ENCODE data around the gene LPP.
"Not testable (repeated sequence)": the region's sequence is repeated elsewhere in the genome, so short reads cannot be mapped to it uniquely, and the experiment has no call there.

The LPP gene

GRCh38 chr3:188701485-188701969, 547.6 kb downstream of the LPP start:
- DNase-seq (ENCODE audit: low read depth, low spot score), result peak; percentile 30

- DNase-seq (ENCODE audit: low read depth, low spot score), result not testable (repeated sequence)
Observed at GRCh38 chr3:188702028-188702427, 548.1 kb downstream of the LPP start.

- DNase-seq (ENCODE audit: low read depth, low spot score), result no peak
Observed at GRCh38 chr3:188706176-188706575, 552.2 kb downstream of the LPP start.

GRCh38 chr3:188706599-188706998, 552.6 kb downstream of the LPP start:
- no peak for DNase-seq (ENCODE audit: low read depth, low spot score)

GRCh38 chr3:188707381-188708288, 553.7 kb downstream of the LPP start:
- DNase-seq (ENCODE audit: low read depth, low spot score), result no peak

GRCh38 chr3:188711881-188712247, 557.9 kb downstream of the LPP start:
- DNase-seq (ENCODE audit: low read depth, low spot score), result no peak

- DNase-seq (ENCODE audit: low read depth, low spot score), result no peak
Observed at GRCh38 chr3:188712248-188712924, 558.4 kb downstream of the LPP start.

- DNase-seq (ENCODE audit: low read depth, low spot score), result no peak
Observed at GRCh38 chr3:188712991-188713390, 559.0 kb downstream of the LPP start.

GRCh38 chr3:188719545-188719944, 565.6 kb downstream of the LPP start:
- no peak for DNase-seq (ENCODE audit: low read depth, low spot score)

GRCh38 chr3:188720215-188720614, 566.3 kb downstream of the LPP start:
- DNase-seq (ENCODE audit: low read depth, low spot score), result no peak

- DNase-seq (ENCODE audit: low read depth, low spot score), result no peak
Observed at GRCh38 chr3:188720636-188721035, 566.7 kb downstream of the LPP start.

- no peak for DNase-seq (ENCODE audit: low read depth, low spot score)
Observed at GRCh38 chr3:188721312-188721711, 567.4 kb downstream of the LPP start.

- no peak for DNase-seq (ENCODE audit: low read depth, low spot score)
Observed at GRCh38 chr3:188721990-188722389, 568.0 kb downstream of the LPP start.

GRCh38 chr3:188722963-188723362, 569.0 kb downstream of the LPP start:
- DNase-seq (ENCODE audit: low read depth, low spot score), result no peak

- DNase-seq (ENCODE audit: low read depth, low spot score), result no peak
Observed at GRCh38 chr3:188727052-188727451, 573.1 kb downstream of the LPP start.

- DNase-seq (ENCODE audit: low read depth, low spot score), result no peak
Observed at GRCh38 chr3:188728371-188728896, 574.5 kb downstream of the LPP start.

- DNase-seq (ENCODE audit: low read depth, low spot score), result no peak
Observed at GRCh38 chr3:188729422-188729821, 575.5 kb downstream of the LPP start.

- no peak for DNase-seq (ENCODE audit: low read depth, low spot score)
Observed at GRCh38 chr3:188734395-188734794, 580.4 kb downstream of the LPP start.

- no peak for DNase-seq (ENCODE audit: low read depth, low spot score)
Observed at GRCh38 chr3:188739511-188739910, 585.6 kb downstream of the LPP start.

- no peak for DNase-seq (ENCODE audit: low read depth, low spot score)
Observed at GRCh38 chr3:188740010-188740409, 586.1 kb downstream of the LPP start.

- no peak for DNase-seq (ENCODE audit: low read depth, low spot score)
Observed at GRCh38 chr3:188742755-188743550, 589.0 kb downstream of the LPP start.

- DNase-seq (ENCODE audit: low read depth, low spot score), result no peak
Observed at GRCh38 chr3:188744166-188744565, 590.2 kb downstream of the LPP start.
